HG03460 (cell line): ENCODE data around the gene ATG13.
"Not testable (repeated sequence)": the region's sequence is repeated elsewhere in the genome, so short reads cannot be mapped to it uniquely, and the experiment has no call there.

Experiments used
- ATAC-seq: cut with Tn5 transposase; IDR thresholded peaks from one replicate; pipeline ENCODE4 v1.9.1; 2021; ENCODE audit not compliant: unreplicated experiment

ATG13 gene

DNA sequence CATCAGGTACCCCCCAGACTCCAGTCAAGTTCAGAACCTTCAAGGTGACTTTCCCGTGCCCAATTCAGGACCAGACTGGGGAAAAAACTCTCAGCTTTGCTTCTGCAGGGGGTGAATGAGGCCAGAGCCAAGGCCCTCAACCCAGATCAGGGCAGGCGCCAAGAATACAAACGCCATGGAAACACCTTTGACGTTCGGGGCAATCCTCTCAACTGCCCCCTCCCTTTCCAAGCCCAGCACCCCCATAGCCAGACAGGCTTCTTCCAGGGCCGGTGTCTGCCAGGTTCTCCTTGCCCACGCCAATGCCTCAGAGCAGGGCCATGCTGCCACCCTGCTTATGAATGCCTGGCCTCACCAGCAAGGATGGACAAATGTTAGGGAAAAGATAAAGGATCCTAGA, 77.3 kb downstream of the ATG13 start:
- no peak for ATAC-seq

DNA sequence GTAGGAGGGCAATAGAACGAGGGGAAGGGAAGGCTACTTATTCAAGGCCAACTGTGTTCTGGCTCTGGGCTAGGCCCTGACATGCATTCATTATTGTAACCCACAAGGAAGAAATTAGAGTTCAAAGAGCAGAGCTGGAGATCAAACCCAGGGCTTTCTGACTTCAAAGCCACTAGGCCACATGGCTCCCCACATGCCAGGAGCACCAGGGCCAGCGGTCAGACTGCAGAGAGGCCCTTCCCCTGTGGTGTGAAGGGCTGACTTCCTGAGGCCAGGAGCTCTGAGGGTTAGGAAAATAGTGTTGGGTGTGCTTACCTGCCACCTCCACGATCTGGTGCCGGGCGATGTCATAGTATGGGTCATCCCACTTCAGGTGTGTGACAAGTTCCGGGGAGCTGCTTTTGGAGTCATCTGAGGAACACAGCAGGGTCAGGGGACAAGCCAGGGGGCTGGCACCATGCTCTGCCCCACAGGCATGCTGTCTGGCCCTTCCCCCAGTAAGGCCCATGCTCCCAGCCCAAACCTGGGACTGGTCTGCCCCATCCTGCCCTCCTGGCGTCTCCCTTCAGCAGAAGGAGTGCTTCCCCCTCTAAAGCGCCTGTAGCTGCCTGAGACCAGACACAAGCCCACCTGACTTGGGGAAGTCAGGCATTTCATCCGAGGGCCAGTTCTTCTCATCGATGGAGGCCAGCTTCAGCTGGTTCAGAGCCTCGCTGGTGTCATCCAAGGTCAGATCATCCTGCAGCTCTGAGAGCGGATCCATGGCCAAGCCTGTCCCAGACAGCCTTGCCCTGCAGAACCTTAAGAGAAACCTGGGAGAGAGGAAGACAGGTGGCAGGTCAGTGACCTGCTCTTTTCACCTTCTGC, 78.2 kb downstream of the ATG13 start:
- ATAC-seq, result no peak

DNA sequence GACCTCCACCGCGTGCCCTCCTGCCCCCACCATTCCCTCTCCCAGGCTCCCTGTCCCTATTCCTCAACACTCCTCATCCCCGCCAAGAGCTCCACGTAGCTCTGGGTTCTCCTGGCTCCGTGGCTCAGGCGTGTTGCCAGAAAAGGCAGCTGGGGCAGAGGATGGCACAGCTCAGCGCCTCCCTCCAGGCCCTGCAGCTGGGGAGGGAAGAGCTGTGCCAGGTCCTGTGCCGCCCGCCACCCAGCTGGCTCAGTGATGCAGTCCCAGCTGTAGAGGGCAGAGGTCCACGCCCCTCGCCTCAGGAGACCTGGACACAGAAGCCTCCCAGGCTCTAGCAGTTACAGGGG, 78.8 kb downstream of the ATG13 start:
- no peak for ATAC-seq

DNA sequence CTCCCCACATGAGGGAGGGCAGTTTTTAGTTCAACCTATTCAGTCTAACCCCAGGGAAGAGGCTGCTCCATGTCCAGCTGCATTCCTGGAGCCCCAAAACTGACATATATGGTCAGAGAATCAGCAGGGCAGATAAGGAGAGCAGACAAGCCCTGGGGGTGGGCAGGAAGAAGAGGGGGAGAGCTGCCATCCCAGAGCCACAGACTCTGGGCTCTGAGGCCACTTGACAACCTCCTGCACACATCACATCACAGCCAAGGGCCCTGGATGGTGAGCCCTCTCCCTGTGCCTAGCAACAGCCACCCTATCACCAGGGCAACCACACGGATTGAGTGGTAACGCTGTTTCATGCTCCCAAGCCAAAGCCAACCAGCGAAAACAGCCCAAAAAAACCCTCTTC, 80.0 kb downstream of the ATG13 start:
- ATAC-seq, result no peak

DNA sequence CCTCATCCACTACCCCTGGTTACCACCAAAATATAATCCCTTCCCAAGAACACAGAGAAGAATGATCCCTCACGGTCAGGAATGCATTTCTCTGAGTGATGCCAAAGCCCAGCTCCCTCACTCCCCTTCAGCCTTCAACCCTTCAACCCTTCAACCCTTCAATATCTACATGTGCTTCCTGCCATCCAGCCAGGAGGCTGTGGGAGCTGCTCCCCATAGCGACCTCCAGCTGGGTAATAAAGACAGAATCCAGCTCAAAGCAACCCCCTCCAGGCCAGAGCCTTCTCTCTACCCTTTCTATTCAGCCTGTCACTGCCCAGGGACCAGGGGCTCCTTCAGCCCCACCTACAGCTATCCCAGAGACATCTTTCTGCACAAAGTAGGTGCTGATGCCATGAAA, 80.4 kb downstream of the ATG13 start:
- ATAC-seq, result no peak

DNA sequence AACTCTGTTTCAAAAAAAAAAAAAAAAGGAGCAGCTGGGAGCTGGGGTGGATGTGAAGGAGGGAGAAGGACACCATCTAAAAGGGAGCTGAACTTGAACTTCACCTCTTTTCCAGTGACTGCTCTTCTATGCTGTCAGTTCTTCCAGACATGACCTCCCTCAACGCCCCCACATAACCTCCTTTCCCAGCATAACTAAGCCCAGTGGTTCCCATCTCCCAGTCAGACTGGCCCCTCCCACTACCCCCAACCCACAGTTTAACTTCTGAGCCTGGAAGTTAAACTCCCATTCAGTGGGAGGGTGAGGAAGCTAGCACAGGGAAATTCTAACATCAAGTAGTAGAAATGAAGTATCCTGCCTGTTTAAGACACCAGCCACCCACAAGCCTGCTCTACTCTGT, 81.2 kb downstream of the ATG13 start:
- ATAC-seq, result no peak

DNA sequence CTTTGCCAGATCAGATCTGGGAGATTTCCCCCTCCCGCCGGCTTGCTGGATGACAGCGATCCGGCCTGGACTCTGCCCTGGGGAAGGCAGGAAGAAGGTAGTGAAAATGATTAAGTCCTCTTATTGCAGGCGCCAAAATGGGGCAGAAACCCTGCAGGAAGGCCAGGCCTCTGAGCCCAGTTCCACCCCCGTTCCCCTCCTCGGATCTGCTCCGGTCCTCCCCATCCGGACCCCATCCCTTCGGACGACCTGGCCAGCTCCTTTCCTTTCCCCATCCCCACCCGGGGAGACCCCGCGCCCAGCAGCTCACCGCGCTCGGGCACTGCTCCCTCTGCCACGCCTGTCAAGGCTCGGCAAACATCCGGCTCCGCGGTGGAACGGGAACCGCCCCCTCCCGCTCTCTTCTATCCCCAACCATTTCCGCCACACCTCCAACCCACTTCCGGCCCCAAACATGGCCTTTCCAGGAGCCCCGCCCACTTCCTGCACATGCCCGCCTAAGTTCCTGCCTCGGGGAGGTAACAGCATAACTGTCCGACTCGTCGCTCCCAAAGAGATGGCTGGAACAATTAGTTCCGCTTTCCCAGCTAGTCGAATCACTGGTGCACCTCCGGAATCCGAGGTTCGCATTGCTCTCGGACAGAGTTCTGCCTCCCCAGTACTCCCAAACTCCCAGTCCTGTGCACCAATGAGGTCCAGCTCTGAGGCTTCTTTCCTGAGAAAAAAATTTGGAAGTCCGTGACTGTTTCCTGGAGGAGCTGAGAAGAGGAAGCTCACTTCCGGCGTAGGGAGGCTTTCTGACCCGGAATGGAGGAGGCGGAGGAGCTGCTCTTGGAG, 83.1 kb downstream of the ATG13 start, which contains the start of the genes ARHGAP1 and ZNF408:
Gene ARHGAP1 (minus strand): TSS at position 379 of the 837 bp plus-strand sequence. CDS start 4,512 bp downstream, outside the sequence.
Gene ZNF408 (plus strand): TSS at position 791 of the 837 bp plus-strand sequence. CDS start 17 bp downstream, at position 808.
- ATAC-seq, result peak; percentile 94

DNA sequence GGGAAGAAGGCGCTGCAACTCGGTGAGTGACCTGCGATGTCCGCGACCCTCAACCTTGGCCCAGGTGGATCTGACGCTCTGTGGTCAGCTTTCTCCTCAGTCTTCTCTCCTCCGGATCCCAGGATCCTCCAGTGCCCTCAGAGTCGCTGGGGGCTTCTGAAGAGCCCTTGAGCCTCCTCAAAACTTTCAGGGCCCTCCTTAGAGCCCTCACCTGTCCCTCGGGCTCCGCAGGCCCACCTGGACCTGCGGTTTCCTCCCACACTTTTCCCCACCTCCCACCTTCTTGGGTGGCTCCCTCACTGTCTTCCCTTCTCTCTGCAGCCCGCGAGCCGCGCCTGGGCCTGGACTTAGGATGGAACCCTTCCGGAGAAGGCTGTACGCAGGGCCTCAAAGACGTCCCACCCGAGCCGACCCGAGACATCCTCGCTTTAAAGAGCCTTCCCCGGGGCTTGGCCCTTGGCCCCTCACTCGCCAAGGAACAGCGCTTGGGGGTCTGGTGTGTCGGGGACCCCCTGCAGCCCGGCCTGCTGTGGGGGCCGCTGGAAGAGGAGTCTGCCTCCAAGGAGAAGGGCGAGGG, 83.8 kb downstream of the ATG13 start:
- no peak for ATAC-seq

DNA sequence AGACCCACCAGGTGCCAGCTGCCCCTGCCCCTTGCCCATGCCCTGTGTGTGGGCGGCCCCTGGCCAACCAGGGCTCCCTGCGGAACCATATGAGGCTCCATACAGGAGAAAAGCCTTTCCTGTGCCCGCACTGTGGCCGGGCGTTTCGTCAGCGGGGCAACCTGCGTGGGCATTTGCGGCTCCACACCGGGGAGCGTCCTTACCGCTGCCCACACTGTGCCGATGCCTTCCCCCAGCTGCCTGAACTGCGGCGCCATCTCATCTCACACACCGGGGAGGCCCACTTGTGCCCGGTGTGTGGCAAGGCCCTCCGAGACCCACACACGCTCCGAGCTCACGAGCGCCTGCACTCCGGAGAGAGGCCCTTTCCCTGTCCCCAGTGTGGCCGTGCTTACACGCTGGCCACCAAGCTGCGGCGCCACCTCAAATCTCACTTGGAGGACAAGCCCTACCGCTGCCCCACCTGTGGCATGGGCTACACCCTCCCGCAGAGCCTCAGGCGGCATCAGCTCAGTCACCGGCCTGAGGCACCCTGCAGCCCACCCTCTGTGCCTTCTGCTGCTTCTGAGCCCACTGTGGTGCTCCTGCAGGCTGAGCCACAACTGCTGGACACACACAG, 87.8 kb downstream of the ATG13 start:
- no peak for ATAC-seq

DNA sequence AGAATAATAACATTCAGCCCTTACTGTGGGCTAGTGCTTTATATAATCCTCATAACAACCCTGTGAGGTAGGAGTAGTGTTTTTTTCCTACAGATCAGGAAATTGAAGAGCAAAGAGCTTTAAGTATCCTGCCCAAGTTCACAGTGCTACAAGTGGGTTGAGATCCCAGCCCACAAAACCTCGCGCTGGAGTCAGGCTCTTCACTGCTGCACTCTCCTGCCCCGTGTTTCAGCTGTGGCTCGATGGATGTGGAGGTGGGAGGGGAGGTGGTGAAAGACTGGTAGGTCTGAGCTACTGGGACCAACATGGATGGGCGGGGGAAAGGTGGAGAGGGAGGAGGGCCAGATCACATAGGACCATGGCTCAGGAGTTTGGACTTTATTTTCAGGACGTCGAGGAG, 89.5 kb downstream of the ATG13 start:
- no peak for ATAC-seq

DNA sequence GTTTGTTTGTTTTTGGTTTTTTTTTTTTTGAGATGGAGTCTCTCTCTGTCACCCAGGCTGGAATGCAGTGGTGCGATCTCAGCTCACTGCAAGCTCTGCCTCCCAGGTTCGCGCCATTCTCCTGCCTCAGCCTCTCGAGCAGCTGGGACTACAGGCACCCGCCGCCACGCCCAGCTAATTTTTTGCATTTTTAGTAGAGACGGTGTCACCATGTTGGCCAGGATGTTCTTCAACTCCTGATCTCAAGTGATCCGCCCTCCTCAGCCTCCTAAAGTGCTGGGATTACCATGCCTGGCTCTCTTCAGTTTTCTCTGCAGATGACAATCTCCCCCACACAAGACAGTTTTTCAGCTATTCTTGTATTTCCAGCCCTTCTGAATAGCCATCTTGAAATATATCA, 92.0 kb downstream of the ATG13 start:
- ATAC-seq, result not testable (repeated sequence)

DNA sequence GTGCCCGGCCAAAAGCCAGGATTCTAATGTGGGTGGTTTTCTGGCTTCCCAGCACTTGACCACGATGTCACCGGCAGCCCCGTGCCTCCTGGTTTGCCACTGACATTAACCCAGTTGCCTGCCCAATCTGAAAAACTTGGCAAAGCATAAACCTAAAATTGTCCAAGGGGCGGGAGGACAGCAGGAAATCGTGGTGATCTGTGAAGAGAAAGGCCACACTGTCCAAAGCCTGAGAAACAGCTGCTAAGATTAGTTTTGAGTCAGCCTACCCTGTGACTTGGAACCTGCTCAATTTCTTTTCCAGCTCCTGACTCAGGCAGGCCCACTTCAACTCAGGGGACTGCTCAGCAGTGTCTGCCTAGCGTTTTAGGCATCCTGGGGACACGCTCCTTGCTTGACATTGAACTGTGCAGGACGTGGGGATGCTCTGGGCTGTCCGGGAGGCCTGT, 93.5 kb downstream of the ATG13 start:
- ATAC-seq, result no peak

DNA sequence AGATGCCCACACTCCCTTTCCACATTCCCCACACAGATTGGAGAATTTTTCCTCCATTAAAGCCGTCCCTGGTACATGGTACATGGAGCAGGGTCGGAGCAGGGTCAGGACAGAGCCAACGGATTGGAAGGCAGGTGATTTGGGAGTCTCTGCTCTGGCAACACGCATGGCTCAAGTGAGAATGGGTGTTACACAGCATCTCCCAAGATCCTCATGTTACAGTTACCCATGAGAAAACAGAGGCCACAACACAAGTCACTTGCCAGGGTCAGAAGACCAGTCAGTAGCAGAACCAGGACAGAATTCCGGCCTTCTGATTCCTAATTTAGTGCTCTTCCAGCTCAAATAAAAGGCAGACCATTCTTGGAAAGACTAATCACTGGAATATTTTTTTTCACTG, 94.0 kb downstream of the ATG13 start:
- ATAC-seq, result no peak

DNA sequence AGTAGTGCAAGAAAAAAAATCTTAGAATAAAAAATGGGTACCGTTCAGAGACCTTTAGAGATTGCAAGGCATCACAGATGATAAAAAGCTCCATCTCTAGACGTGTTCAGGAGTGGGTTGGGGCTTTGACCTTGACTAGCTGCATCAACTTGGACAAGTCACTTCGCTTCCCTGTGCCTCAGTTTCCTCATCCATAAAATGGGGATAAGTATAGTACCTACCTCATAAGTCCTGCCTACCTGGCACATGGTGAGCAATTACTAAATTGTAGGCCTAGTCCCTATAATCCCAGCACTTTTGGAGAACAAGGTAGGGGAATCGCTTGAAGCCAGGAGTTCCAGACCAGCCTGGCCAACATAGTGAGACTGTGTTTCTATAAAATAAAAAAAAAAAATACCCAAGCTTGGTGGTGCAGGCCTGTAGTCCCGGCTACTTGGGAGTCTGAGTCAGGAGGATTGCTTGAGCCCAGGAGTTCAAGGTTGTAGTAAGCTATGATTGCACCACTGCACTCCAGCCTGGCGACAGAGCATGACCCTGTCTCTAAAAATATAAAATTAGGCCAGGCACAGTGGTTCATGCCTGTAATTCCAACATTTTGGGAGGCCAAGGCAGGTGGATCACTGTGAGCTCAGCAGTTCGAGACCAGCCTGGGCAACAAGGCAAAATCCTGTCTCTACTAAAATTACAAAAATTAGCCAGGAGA, 95.7 kb downstream of the ATG13 start:
- ATAC-seq, result no peak

DNA sequence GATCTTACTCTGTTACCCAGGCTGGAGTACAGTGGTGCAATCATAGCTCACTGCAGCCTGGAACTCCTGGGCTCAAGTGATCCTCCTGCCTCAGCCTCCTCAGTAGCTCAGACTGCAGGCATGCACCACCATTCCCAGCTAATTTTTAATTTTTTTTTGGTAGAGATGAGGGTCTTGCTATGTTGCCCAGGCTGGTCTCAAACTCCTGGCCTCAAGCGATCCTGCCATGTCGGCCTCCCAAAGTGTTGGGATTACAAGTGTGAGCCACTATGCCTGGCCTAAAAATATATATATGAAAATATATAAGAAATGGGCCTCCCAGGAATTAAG, 100.4 kb downstream of the ATG13 start:
- not testable (repeated sequence) for ATAC-seq

DNA sequence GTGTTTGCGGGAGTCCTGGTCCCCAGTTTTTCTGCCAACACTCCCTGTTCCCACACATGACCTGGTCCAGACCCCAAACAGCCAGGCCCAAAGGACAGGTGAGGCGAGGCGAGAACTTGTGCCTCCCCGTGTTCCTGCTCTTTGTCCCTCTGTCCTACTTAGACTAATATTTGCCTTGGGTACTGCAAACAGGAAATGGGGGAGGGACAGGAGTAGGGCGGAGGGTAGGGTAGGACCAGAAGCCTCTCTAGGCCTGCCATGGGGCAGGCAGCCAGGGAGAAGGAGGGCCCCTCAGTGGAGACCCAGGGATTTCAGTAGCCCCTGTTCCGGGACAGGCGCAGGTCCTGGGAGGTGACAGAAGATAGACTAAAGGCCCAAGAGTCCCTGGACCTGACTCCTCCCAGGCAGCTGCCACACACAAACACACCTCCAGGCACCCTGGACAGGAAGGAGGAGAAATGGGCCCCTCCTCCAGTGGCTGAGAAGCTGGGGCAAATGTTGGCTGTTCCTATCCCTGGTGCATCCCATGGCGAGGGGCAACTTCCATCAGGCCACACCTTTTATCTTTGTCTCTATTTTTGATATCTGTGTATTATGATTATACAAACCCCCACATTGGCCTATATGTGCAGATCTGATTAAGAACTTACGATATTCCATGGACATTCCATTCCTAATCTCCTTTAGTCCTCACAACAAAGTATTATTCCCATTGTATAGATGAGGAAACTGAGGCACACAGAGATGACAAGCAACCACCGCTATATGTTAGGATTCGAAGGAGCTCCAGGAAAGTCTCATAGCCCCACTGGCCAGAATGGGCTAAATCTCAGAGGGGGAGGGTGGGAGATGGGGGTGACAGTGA, 101.0 kb downstream of the ATG13 start:
- ATAC-seq, result no peak

DNA sequence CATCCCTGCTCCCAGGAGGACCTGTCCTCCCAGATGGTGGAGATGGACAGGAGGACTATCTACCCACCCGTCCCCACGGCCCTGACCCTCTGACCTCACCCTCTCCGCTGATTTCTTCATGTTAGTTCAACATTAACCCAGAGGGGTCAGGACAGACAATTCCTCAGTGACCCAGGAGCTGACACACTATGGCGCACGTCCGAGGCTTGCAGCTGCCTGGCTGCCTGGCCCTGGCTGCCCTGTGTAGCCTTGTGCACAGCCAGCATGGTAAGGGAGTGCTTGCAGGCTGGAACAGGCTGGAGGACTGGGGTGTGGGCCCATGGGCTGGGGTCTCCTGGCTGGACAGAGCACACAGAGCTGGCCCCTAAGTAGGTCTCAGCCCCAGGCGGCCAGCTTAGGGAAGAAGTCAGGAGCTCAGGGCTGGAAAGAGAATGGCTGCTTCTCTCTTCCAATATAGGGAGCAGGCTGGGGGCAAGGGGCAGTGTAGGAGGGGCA, 101.7 kb downstream of the ATG13 start, which contains the start of gene F2:
Gene F2 (plus strand): TSS at position 166 of the 495 bp plus-strand sequence. CDS start 23 bp downstream, at position 189.
- no peak for ATAC-seq

DNA sequence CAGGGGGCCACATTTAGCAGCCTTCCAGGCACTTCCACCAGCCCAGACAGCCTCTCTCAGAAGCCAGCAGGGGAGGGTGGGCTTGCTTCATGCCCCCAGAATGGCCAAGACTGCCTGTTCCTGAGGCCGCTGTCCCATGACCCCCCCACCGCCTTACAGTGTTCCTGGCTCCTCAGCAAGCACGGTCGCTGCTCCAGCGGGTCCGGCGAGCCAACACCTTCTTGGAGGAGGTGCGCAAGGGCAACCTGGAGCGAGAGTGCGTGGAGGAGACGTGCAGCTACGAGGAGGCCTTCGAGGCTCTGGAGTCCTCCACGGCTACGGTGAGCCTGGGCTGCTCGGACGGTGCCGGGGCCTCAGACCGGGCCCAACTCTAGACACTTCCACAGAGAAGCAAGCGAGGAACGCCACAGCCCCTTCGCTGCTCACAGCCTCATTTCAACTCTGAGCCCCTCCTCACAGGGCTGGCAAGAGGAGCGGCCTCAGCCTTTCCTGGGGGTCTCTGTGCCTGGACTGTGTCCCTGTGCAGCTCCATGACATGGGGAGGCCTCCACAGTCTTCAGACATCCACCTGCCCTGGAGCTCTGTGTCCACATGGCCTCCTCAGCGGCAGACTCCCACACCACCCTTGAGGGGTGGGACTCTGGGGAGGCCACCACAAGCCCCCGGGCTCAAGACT, 102.3 kb downstream of the ATG13 start:
- no peak for ATAC-seq

DNA sequence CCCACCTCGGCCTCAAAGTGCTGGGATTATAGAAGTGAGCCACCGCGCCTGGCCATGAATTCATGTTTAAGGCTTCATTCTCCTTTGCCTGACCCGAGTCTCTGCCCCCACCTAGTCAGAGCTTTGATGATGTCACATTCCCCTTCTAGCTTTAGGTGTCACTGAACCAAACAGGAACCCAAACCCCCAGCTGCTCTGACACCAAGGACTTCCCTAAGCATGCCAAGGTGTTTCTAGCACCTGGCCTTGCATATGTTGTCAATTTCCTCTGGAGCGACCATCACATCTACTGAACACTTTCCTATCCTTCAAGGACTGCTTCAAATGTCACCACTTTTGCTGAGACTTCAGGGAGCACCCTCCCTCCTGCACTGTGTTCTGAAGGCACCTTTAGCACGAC, 103.9 kb downstream of the ATG13 start:
- no peak for ATAC-seq
